HG02973 (cell line): ENCODE results near the gene ADORA3.
"Not testable (repeated sequence)": the region's sequence is repeated elsewhere in the genome, so short reads cannot be mapped to it uniquely, and the experiment has no call there.

ENCODE experiments used
- ATAC-seq: cut with Tn5 transposase; IDR thresholded peaks from one replicate; pipeline ENCODE4 v1.9.1; 2021; ENCODE audit warnings: moderate library complexity; ENCODE audit not compliant: unreplicated experiment

The ADORA3 gene

DNA sequence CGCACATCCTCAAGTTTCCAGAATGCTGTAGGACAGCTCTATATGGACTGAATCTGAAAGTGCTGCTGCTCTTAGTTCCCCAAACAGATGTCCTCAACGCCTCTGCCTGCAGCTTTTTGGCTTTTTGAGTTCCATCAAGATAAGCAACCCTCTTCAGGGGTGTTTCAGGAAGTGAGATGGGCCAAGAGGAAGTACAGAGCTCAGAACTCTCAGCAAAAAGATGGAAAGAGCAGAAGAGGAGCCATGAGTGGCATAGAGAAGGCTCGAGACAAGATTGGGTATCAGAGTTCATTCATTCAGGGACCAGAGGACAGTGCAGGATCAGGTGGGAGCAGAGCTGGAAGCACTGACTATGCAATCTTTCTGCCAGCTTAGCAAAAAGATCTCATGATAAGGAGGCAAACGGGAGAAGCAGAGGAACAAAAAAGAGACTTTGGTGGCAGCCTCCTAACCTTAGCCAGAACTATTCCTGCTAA is at the start of gene ADORA3, which contains the start of gene TMIGD3:
Gene ADORA3, minus strand, starts transcription at position 49 of the 476 bp plus-strand sequence. CDS start 279 bp downstream, outside the sequence.
Gene TMIGD3, minus strand, starts transcription at position 49 of the 476 bp plus-strand sequence. CDS start 279 bp downstream, outside the sequence.
- no peak for ATAC-seq

DNA sequence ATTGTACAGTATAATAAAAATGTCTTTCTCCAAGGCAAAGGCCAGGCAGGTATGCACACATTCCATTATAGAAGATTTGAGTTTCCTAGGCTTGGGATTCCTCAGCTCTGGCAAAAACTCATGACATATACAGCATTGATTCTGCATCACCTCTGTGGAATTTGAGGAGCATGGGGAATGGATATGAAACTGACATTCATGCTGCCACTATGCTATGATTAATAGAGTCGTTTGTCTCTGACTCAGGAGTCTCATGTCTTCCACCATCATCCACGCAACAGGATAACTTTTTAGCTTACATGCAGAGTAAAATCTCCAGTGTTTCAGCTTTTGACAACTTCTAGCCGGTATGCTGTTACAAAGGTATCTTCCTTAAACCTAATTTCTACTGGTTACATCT is 49.8 kb upstream of the ADORA3 start:
- ATAC-seq: no peak

DNA sequence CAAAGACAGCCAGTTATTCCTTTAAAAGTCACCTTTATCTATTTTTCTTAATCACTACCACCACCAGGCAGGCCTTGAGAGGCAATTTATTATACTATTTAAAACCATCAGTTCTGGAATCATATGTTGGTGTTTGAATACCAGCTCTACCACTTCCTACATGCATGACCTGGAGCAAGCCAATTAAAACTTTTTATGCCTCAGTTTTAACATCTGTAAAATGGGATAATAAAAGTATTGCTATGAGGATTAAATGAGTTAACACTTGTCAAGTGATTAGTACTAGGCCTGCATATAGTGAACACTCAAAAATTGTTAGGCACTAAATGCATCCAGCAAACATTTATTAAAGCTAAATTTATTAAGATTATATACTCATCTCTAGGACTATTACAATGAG is 49.2 kb upstream of the ADORA3 start:
- ATAC-seq: no peak

DNA sequence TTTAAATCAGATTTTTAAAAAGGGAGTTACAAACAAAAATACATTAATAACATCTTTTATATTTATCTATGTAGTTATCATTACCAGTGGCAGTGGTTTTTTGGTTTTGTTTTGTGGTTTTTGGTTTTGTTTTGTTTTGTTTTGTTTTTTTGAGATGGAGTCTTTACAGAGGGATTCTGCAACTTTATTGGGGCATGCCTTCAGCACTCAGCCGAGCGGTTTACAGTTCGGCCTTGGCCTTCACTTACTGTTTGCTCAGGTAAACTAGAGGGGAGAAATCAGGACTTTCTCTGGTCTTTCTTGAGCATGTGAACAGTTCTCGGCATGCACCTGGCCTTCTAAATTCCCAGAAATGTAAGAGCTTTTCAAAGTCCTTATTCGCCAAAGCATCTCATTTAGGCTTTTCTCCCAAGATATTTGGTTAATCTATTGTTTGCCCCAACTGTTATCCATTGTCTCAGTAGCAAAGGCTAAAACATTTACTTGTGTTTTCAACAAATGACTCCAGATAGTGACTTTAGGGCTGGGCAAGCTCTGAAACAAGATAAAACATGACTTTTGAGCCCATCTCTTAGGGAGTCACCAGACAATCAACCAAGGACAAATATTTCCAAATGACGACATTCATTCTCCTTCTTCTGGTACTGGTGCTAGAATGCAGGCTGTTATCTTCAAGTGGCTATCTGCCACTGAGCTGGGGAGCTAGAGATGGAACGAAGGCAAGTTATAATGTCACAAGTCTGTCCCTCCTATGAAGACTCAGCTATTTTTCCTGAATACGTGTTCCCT is 48.4 kb upstream of the ADORA3 start:
- ATAC-seq: no peak

DNA sequence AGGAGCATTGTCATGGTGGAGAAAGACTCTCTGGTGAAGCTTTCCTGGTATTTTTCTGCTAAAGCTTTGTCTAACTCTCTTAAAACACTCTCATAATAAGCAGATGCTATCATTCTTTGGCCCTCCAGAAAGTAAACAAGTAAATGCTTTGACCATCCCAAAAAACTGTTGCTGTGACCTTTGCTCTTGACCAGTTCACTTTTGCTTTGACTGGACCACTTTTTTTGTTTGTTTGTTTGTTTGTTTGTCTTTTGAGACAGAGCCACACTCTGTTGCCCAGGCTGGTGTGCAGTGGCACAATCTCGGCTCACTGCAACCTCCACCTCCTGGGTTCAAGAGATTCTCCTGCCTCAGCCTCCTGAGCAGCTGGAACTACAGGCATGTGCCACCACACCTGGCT is 44.4 kb upstream of the ADORA3 start:
- ATAC-seq: not testable (repeated sequence)

DNA sequence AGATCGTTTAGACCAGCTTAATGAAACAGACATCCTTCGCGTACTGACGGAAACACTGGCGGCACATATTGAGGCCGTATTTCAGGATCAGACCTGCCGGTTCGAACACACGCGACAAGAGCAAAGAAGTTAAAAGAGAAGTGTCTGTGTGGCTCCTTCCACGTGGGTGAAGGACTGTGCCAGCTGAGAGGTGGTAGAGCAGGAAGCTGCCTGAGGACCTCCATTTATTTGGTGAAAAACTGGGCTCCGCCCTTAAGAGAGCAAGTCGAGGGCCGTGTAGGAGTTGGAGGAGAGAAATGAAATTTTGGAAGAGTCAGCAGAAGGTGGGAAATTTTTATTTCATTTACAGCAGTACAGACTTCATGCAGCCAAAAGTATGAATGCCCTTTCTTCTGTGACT is 38.8 kb upstream of the ADORA3 start:
- no peak for ATAC-seq

DNA sequence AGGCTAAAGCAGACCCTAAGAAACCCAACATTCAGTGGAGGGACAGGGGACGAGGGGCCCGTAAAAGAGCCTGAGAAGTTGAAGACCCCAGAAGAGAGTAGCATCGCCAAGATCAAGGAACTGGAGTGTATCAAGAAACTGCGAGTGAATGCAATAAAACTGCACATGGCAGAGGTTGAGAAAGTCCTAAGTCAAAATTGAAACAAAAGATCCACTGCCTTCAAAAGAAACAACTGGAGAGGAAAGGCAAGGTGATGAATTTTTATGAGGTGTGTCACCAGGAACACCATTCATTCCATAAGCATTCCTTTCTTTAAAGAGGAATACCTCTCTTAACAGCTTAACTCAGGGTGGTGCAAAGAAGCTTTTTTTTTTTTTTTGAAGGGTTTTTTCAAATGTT is 38.3 kb upstream of the ADORA3 start:
- no peak for ATAC-seq

DNA sequence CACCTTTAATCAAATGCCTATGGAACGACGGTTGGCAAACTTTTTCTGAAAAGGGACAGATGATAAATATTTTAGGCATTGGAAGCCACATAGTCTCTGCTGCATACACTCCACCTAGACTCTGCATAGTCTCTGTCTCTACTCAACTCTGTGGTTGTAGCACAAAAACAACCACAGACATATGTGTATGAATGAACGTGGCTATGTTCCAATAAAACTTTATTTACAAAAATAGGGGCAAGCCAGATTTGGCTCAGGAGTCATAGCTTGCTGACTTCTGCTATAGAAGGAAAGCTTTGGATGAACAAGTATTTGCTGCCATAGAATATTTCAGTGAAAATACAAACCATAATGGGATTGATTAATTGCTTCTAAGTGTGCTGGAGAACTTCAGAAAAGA is 37.5 kb upstream of the ADORA3 start:
- ATAC-seq: no peak

DNA sequence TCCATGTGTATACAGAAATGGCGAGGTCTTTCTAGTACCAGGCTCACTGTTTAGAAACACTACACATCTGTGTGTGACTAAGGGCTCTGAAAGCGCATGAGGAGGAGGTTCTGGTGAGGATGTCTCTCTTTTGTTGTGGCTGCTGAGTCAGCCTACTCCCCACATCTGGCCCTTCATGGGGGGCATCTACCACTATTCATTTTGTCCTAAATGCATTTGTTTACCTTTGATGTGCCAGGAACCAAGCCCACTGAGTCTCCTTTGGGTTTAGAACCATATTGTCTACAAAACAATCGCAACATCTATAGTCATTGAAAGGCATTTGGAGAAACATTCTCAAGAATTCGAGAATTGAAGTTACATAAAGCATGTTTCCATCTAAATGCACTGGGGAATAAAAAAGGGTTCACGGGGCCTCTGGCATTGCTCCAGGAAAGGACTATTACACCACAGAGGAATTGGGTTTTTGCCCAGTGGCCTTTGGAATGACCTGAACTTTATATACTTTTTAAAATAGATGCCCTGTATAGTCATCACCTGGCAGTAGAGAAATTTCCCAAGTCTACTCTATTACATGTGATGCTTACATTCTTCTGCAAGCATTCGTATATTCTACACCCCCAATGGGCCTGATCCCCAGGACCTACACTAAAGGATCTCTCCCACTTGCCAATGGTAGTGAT is 35.1 kb upstream of the ADORA3 start:
- ATAC-seq: no peak

DNA sequence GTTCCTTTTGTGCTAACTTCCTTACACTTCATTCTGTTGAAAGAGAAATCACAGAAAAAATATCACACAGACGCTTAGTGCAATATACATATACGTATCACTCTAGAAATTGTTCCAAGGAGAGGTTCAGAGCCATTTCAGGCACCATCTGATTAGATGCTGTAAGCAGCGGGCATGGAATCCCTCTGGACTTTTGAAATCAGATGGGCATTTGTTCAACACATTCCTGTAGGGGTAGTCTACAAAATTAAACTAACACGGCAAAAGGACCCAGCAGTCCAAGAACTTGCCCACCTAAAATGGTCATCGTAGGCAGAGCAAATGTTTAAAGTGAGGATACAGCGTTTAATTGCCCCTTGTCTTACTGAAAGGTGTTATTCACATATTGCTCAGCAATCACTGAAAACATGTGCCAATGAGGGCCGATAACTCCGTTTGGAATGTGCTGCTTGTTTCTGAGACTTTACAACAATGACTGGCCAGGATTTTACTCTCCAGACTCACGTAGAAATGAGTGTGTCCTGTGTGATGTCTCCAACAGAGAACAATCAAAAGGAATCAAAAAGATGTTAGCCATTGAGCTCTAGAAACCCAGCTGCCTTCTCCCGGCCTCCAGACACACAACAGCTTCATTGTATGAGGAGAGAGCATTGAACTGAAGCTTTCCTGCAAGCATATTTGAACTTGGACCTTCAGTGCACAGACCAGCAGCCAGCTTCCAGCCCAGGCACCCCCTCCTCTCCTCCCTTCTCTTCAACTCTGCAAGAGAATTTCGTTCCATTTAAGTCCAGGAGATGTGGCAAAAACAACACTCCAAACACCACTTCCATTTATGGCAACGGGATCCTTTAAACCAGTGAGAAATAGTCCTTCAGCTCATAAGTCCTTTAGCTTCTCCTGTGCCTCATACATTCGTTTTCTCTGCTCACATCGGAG is 32.1 kb upstream of the ADORA3 start:
- ATAC-seq: no peak

DNA sequence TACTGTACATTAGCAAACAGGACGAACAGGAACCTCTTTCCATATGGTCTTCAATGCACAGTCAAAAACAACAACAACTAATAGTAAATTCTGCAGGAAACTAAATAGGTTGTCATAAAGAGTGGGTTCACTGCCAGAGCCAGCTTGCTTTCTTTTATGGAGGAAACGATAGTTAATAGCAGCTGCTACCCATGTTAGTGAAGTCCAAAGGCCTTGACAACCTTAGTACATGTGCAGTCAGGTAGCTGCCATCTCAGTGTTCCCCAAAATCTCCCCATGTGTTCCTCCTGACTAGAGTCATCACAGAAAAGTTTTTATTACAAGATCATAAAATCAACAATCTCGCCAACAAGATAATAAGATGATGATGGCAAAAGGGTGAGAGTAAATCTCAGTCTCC is 16.6 kb upstream of the ADORA3 start:
- ATAC-seq: no peak

DNA sequence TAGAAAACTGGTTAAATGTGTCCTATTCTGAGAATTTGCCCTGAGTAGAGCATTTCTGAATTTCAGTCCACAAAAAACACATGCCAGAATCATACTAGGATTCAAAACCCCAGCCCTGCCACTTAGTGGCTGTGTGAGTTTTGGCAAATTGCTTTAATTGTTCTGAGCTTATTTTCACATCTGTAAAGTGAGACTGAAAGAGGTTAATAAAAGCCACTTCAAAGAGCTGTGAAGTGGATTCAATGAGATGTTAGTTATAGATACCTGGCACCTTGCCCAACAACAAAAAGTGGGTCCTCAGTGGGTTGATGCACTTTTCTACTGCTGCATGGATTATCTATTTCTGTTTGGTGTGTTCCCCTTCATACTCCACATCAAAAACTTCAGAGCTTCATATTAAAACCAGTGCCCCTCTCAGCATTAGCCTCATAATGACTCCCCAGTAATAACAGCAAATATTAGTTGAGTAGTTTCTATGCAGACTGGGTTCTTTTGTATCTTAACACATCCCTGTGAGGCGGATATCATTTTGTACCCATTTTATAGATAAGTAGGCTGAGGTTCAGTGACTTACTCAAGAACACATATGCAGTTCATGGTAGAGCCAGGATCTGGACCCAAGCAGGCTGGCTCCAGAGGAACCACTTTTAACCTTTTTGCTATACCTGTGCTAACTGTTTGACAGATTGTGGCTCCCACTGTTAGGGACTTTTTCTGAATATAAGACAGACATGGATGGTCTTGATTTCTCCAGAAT is 14.2 kb upstream of the ADORA3 start:
- ATAC-seq: no peak

DNA sequence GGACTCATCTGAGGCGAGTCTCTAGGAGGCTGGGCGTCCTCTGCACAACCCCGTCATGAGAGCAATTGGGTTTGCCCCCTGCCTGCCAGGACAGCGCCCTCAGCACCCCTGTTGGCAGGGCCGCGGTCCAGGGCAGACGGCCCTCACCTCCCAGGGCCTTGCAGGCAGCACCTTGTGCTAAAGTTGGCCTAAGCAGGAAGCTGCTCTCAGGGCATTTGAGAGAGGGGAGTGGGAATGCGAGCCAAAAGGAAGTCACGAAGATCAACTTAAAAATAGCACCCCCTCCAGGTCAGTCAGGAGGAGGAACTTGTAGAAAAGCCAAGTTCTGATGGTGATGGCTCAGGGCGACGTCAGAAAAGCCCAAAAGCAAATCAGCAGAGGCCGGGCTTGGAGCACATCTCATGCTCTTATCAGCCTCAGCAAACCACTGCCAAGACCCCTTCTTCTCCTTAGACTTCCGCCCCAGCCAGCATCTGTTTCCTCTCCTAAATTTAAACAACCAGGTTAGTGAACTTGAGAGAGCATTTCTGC is 12.6 kb upstream of the ADORA3 start:
- no peak for ATAC-seq

DNA sequence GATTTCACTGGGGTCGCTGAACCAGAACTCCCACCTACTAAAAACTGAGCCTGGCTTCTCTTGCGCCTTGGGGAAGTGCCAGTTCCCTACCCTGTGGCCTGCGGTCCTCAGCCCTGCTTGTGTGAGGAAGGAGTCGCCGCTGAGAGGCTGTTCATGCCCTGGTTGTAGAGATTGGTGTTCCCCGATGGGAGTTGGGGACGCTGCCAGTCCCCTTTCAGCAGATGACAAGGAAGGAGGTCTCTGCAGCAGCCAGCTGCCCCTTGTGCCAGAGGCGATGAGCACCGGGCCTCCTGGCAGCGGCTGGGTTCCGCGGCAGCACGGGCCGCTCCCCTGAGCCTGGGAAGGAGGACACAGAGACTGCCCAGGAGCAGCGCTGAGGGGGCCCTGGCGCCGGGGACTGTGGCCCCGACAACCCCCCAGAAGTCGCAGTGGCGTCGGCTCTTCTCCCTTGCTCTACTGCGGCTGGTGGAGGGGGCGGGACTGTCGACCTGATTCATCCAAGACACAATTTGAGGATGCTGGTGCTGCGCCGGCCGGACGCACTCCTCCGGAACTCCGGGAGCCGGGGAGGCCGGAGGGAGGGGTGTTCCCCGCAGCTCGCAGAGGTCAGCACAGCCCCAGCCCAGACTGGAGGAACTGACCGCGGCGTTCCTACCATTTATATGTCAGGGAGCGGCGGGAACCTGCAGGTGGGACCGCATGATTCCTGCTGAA is 12.0 kb upstream of the ADORA3 start:
- no peak for ATAC-seq

DNA sequence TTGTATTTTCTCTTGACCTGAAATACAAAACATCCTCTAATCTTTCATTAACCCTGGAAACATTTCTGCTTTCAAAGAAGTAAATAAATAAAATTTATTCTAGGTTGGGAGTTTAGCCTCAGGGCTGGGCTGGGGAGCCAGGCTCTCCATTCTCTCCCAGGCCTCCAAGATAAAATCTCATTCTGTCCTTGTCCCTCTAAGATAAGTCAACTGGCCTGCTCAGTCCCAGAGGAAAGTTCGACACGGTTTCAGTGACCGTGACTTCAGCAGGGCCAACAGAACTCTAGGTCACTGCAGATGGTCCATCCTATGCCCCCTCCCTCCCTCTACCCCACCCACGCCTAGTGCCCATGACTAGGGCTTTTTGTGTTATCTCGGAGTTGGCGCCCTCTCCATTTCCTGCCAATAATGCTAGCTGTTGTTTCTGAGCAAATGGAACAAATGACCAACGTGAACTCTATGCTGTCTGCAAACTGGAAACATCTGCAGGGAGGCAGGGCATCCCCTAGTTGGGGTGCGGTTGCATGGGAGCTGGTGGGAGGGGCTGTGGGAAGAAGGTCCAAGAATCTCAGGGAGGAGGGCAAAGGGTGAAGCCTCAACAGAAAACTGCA is 10.1 kb upstream of the ADORA3 start:
- ATAC-seq: no peak

DNA sequence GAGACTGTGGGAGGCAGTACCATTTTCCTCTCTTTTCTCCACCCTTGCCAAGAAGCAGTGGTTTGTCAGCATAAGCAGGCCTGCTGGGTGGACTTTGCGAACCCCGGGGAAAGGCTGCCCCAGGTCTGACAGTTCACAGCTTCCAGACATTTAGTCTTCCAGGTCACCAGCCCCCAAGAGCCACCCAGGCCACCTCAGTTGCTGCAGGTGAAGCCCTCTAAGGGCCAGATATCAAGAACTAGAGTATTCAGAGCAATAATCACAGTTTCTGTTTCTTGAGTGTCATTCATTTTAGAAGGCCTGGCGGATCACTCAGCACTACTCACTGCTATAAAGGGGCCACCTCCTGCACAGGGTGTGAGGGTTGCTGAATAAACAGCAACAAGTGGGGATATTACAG is 9.5 kb upstream of the ADORA3 start:
- no peak for ATAC-seq

DNA sequence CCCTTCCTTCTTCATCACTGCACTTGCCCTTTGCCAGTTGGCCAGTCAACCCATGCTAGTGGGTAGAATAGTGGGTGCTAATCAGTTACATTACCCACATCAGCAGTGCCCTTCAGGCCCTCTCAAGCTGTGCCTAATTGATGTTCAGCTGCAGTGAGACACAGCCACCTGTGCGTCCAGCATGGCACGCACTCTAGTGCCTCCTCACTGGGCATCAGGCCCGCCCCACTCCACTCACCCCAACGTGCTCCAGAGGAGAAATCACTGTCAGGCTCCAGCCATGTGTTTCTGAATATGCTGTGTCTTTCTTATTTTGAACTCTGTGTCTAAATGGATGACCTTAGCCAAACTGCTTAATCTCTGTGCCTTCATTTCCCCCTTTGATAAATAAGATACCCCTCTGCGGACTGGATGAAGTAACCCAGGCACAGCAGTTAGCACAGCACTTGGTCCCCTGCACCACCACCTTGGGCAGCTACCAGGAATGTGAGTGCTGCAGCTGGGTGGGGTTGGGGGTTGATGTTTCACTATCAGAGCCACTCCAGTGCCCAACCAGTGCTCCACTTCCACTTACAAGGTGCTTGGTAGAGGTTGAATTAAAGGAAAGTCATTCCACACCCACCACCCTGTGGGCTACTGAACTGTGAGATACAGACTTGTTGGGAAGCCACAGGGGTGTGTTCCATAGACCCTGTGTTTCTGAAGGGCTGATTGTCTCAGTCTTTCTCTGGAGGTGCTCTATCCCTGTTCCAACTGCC is 8.9 kb upstream of the ADORA3 start:
- no peak for ATAC-seq

DNA sequence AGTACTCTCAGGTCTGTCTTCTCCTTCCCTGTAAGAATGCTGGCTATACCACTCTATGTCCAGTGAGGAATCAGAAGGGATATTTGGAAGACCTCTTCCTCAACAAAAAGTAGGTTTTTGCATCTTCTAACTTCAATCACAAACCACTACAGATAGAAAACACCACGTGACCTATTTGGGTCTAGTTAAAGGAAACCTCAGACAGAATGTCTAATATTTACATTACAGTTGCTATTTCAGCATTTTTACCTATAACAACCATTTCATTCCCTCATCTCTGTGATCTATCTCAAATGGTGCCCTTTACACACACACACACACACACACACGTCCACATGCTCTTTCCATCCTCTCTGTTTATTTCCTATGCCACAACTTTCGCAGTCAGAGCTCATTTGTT is 7.9 kb upstream of the ADORA3 start:
- ATAC-seq: no peak
